Neural progenitor cell (in vitro differentiated cells): Measurements from ENCODE around the gene RHOG. TPM values are rescaled to one million over a fixed set of nuclear protein-coding genes. Genes with fewer than 3 reads are reported as not detected.

ENCODE experiments used
- DNase-seq: peaks from one replicate; pipeline ENCODE4 v3.0.0-alpha.2; 2016; ENCODE audit warnings: low spot score
- H2AFZ ChIP-seq: fragments of 200-600 bp; sonication (generic); replicated peaks from 2 replicates; pipeline ENCODE4 v1.6.1; 2016; ENCODE audit warnings: antibody characterized with exemption
- H3F3A ChIP-seq: fragments of 200-600 bp; sonication (generic); 2 replicates; pipeline ENCODE4 v1.6.1; 2016; ENCODE audit warnings: antibody characterized with exemption, low read depth
- H3K27ac ChIP-seq: fragments of 200-600 bp; sonication (generic); 2 replicates; pipeline ENCODE4 v1.5.1; 2016; ENCODE audit warnings: mild to moderate bottlenecking
- H3K27me3 ChIP-seq: fragments of 200-600 bp; sonication (generic); 2 replicates; pipeline ENCODE4 v1.6.1; 2016; ENCODE audit warnings: mild to moderate bottlenecking, moderate library complexity
- H3K36me3 ChIP-seq: fragments of 200-600 bp; sonication (generic); 2 replicates; pipeline ENCODE4 v1.5.1; 2016
- H3K4me1 ChIP-seq: fragments of 200-600 bp; sonication (generic); 2 replicates; pipeline ENCODE4 v1.6.1; 2016; ENCODE audit warnings: mixed run types
- H3K4me2 ChIP-seq: fragments of 200-600 bp; sonication (generic); 2 replicates; pipeline ENCODE4 v1.6.1; 2016
- H3K4me3 ChIP-seq: fragments of 200-600 bp; sonication (generic); 2 replicates; pipeline ENCODE4 v1.5.1; 2016
- H3K79me2 ChIP-seq: fragments of 200-600 bp; sonication (generic); 2 replicates; pipeline ENCODE4 v1.6.1; 2016; ENCODE audit warnings: low read depth
- H3K9ac ChIP-seq: fragments of 200-600 bp; sonication (generic); 2 replicates; pipeline ENCODE4 v1.6.1; 2016
- H3K9me3 ChIP-seq: fragments of 200-600 bp; sonication (generic); 2 replicates; pipeline ENCODE4 v1.5.1; 2016; ENCODE audit warnings: low read depth
- H4K20me1 ChIP-seq: fragments of 200-600 bp; sonication (generic); 2 replicates; pipeline ENCODE4 v1.6.1; 2016; ENCODE audit warnings: low read depth
- H3K27ac Mint-ChIP-seq: 3 replicates; pipeline ENCODE4 v1.8.0; 2021; ENCODE audit warnings: mixed read lengths
- H3K27me3 Mint-ChIP-seq: 2 replicates; pipeline ENCODE4 v1.8.0; 2022; ENCODE audit warnings: low read depth, mild to moderate bottlenecking, inconsistent platforms, moderate library complexity, mixed read lengths; ENCODE audit not compliant: insufficient read depth
- H3K36me3 Mint-ChIP-seq: 3 replicates; pipeline ENCODE4 v1.8.0; 2021; ENCODE audit warnings: mixed read lengths
- H3K4me1 Mint-ChIP-seq: 3 replicates; pipeline ENCODE4 v1.8.0; 2021; ENCODE audit warnings: mixed read lengths
- H3K4me3 Mint-ChIP-seq: 3 replicates; pipeline ENCODE4 v1.8.0; 2021; ENCODE audit warnings: mild to moderate bottlenecking, moderate library complexity, mixed read lengths
- H3K9me3 Mint-ChIP-seq: 3 replicates; pipeline ENCODE4 v1.8.0; 2020; ENCODE audit warnings: mixed read lengths
- EZH2 ChIP-seq: fragments of 200-600 bp; sonication (generic); IDR thresholded peaks from 2 replicates; pipeline ENCODE4 v1.6.1; 2017; ENCODE audit warnings: antibody characterized with exemption, mild to moderate bottlenecking, moderate library complexity
- EZH2phosphoT487 ChIP-seq: fragments of 200-600 bp; sonication (generic); IDR thresholded peaks from 2 replicates; pipeline ENCODE4 v1.6.1; 2017; ENCODE audit warnings: antibody characterized with exemption
- total RNA-seq: library from RNA; depleted of rRNA; stranded (reverse); fragments of >200 nt; gene quantifications from 2 replicates; pipeline ENCODE4 v1.2.3, GENCODE V29; 2015; ENCODE audit warnings: low replicate concordance
- TF ChIP-seq, protein P1 (sequence below): fragments of 200-600 bp; sonication (generic); IDR thresholded peaks from 2 replicates; pipeline ENCODE4 v1.5.1; 2017; ENCODE audit warnings: antibody characterized with exemption, mild to moderate bottlenecking

Gene RHOG
- total RNA-seq, 1 donor from 2014 or later: 5.9 TPM

DNA sequence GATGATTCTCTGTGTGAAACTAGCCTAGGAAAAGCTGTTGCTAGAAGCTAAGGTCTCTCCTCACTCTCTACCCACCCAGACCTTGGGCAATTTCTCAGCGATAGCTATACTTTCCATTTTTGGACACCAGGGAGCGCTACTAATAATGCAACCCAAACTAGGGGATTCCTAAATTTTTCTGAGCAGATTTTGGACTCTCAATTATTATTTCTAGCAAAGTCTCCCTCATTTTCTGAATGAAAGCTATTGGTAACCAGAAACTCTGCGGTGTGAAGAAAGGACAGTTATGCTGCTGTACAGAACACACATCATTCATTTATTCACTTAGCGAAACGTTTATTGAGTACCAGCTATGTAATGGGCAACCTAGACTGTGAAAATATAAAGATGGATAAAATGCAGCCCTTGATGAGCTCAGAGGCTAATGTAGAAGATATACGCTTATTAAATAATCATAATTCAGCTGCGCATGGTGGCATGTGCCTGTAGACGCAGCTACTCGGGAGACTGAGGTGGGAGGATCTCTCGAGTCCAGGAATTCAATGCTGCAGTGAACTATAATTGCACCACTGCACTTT lies 8.6 kb upstream of the RHOG start:
- Histone ChIP-seq H3K27ac (no peak overlapping the region), H3K36me3 (no peaks in the 10 kb centered on the region), H2AFZ (no peak overlapping the region), H3K4me1 (peaks cover 5% of the 10 kb centered on the region), H4K20me1 (no peaks in the 10 kb centered on the region), H3K79me2 (no peaks in the 10 kb centered on the region), H3K4me2 (no peak overlapping the region), H3K27me3 (no peaks in the 10 kb centered on the region), H3K4me3 (no peak overlapping the region), H3K9ac (no peak overlapping the region), H3K9me3 (no peaks in the 10 kb centered on the region), H3F3A (peaks cover 6% of the 10 kb centered on the region)
- peak; percentile 55 for DNase-seq
- TF ChIP-seq, protein P1, sequence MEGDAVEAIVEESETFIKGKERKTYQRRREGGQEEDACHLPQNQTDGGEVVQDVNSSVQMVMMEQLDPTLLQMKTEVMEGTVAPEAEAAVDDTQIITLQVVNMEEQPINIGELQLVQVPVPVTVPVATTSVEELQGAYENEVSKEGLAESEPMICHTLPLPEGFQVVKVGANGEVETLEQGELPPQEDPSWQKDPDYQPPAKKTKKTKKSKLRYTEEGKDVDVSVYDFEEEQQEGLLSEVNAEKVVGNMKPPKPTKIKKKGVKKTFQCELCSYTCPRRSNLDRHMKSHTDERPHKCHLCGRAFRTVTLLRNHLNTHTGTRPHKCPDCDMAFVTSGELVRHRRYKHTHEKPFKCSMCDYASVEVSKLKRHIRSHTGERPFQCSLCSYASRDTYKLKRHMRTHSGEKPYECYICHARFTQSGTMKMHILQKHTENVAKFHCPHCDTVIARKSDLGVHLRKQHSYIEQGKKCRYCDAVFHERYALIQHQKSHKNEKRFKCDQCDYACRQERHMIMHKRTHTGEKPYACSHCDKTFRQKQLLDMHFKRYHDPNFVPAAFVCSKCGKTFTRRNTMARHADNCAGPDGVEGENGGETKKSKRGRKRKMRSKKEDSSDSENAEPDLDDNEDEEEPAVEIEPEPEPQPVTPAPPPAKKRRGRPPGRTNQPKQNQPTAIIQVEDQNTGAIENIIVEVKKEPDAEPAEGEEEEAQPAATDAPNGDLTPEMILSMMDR: peak; percentile 71
- TF ChIP-seq EZH2phosphoT487: no peak
- TF ChIP-seq EZH2: no peak
- Mint-ChIP-seq H3K27me3 (no peaks in the 10 kb centered on the region), H3K27ac (no peak overlapping the region), H3K36me3 (no peaks in the 10 kb centered on the region), H3K4me3 (no peak overlapping the region), H3K4me1 (peaks cover 6% of the 10 kb centered on the region), H3K9me3 (no peaks in the 10 kb centered on the region)

DNA sequence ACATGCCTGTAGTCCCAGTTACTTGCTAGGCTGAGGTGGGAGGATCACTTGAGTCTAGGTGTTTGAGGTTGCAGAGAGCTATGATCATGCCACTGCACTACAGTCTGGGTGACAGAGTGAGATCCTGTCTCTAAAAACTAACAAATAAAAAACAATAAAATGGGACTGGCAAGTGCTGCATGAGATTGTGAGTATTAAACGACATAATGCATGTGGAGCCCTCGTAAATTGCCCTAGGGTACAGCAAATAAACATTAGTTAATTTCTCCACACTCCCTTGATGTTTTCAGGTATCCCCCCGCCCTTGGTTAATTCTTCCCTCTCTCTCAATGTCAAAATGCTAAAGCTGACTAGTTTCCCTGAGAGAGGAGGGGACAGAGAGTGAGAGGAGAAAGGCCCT lies 4.9 kb upstream of the RHOG start:
- Histone ChIP-seq H3K27me3 (no peaks in the 10 kb centered on the region), H3K9me3 (no peaks in the 10 kb centered on the region), H3F3A (no peaks in the 10 kb centered on the region), H3K4me2 (no peak overlapping the region), H2AFZ (no peak overlapping the region), H3K79me2 (peaks cover 4% of the 10 kb centered on the region), H3K4me3 (no peak overlapping the region), H3K27ac (no peak overlapping the region), H4K20me1 (no peaks in the 10 kb centered on the region), H3K9ac (no peak overlapping the region), H3K36me3 (no peaks in the 10 kb centered on the region), H3K4me1 (no peaks in the 10 kb centered on the region)
- Mint-ChIP-seq H3K36me3 (no peaks in the 10 kb centered on the region), H3K27me3 (no peaks in the 10 kb centered on the region), H3K4me1 (peaks cover 3% of the 10 kb centered on the region), H3K4me3 (no peak overlapping the region), H3K9me3 (no peaks in the 10 kb centered on the region), H3K27ac (no peak overlapping the region)
- TF ChIP-seq EZH2phosphoT487: no peak
- TF ChIP-seq, protein P1: no peak
- no peak for TF ChIP-seq EZH2
- DNase-seq: no peak

DNA sequence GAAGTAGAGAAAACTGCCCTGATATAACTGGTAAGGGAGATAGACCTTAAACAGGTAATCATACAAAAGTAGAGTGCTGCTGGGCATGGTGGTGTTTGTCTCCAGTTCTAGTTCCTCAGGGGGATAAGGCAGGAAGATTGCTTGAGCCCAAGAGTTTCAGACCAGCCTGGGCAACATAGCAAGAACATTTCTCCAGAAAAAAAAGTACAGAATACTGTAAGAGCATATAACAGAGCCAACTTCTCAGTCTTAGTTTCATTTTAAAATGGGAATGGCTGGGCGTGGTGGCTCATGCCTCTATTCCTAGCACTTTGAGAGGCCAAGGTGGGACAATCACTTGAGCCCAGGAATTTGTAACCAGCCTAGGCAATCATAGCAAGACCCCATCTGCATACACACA lies 4.5 kb upstream of the RHOG start:
- TF ChIP-seq, protein P1: no peak
- TF ChIP-seq EZH2 (no peak), EZH2phosphoT487 (no peak)
- no peak overlapping the region for H3K9ac ChIP-seq
- H3K27me3 ChIP-seq: no peaks in the 10 kb centered on the region
- H3K4me1 ChIP-seq: no peaks in the 10 kb centered on the region
- no peaks in the 10 kb centered on the region for H3K27me3 Mint-ChIP-seq
- H3K79me2 ChIP-seq: peaks cover 8% of the 10 kb centered on the region
- H3K4me3 ChIP-seq: no peak overlapping the region
- H3K4me3 Mint-ChIP-seq: peak overlapping the region; percentile 25
- no peaks in the 10 kb centered on the region for H3K9me3 Mint-ChIP-seq
- H3F3A ChIP-seq: peaks cover 1% of the 10 kb centered on the region
- H3K36me3 ChIP-seq: no peaks in the 10 kb centered on the region
- H3K4me1 Mint-ChIP-seq: peaks cover 3% of the 10 kb centered on the region
- H3K36me3 Mint-ChIP-seq: no peaks in the 10 kb centered on the region
- H3K27ac Mint-ChIP-seq: peak overlapping the region; percentile 76
- H3K9me3 ChIP-seq: no peaks in the 10 kb centered on the region
- H2AFZ ChIP-seq: no peak overlapping the region
- no peak overlapping the region for H3K4me2 ChIP-seq
- H3K27ac ChIP-seq: no peak overlapping the region
- peaks cover 1% of the 10 kb centered on the region for H4K20me1 ChIP-seq
- DNase-seq: no peak
